Kidney (tissue), 14 donors: ENCODE results near the gene TMEM235. TPM values are rescaled to one million over a fixed set of nuclear protein-coding genes. Genes with fewer than 3 reads are reported as not detected.

ENCODE experiments used
- DNase-seq, 5 donors: peaks; one replicate each; pipeline ENCODE4 v3.0.0-alpha.2; 2013 to 2020
- FAIRE-seq: peaks from 2 replicates; lab custom pipeline; 2012; peaks lifted over from hg19 to GRCh38; lab: Jason Lieb, UNC
- H3K27ac ChIP-seq, 2 donors: one replicate each; pipeline ENCODE4 v1.7.0; 2013; ENCODE audit warnings: low read depth in 2 of 2, low read length in 2 of 2, inconsistent platforms in 1 of 2
- H3K27me3 ChIP-seq: one replicate; pipeline ENCODE4 v1.7.1; 2013; ENCODE audit warnings: low read length, inconsistent platforms; ENCODE audit not compliant: control insufficient read depth, insufficient read depth
- H3K36me3 ChIP-seq, 3 donors: one replicate each; pipeline versions ENCODE4 v1.7.0 to v1.7.1; 2013; ENCODE audit warnings: low read length in 3 of 3, control low read depth in 1 of 3, inconsistent platforms in 1 of 3; ENCODE audit not compliant: insufficient read depth in 3 of 3, control insufficient read depth in 2 of 3
- H3K4me1 ChIP-seq, 3 donors: one replicate each; pipeline versions ENCODE4 v1.7.0 to v1.7.1; 2013; ENCODE audit warnings: low read length in 3 of 3, inconsistent platforms in 1 of 3, low read depth in 1 of 3; ENCODE audit not compliant: control insufficient read depth in 2 of 3, insufficient read depth in 2 of 3
- H3K4me3 ChIP-seq, 3 donors: one replicate each; pipeline versions ENCODE4 v1.7.0 to v1.8.1; 2013; ENCODE audit warnings: low read length in 3 of 3, control low read depth in 1 of 3, inconsistent platforms in 1 of 3
- H3K9ac ChIP-seq, 3 donors: one replicate each; pipeline versions ENCODE4 v1.7.0 to v1.7.1; 2013; ENCODE audit warnings: low read length in 3 of 3, control low read depth in 1 of 3, inconsistent platforms in 1 of 3
- H3K9me3 ChIP-seq, 3 donors: one replicate each; pipeline versions ENCODE4 v1.7.0 to v1.7.1; 2013; ENCODE audit warnings: low read length in 3 of 3, control low read depth in 1 of 3, inconsistent platforms in 1 of 3; ENCODE audit not compliant: control insufficient read depth in 2 of 3, insufficient read depth in 1 of 3
- intact Hi-C: fragments of 100-400 bp; cut with DNase I; formaldehyde crosslinking; loops from one replicate; pipeline ENCODE4 v1.11.1; 2022
- polyA plus RNA-seq: library from polyadenylated mRNA; stranded (reverse); fragments of 350-450 nt; fragmentation: Illumina TruSeq; extraction: RNeasy Lipid Tissue Mini Kit (QIAGEN cat#74804); gene quantifications from one replicate; pipeline ENCODE4 v1.2.3, GENCODE V29; 2014; ENCODE audit warnings: low read depth, low replicate concordance; ENCODE audit not compliant: insufficient read depth
- total RNA-seq: library from RNA; stranded (reverse); fragmentation: NEBNext Ultra II Directional; extraction: Animal tissue kit (Norgen Biotek cat#: 25700); gene quantifications from one replicate; pipeline ENCODE4 v1.2.1, GENCODE V29; 2021
- TF ChIP-seq, protein P1 (sequence below): IDR thresholded peaks from 3 replicates; pipeline ENCODE4 v1.5.1; 2012; ENCODE audit warnings: mild to moderate bottlenecking, moderate library complexity, borderline replicate concordance; ENCODE audit not compliant: insufficient read depth; ENCODE audit errors: extremely low read depth
- donor health status: control.
- donor health status: control.
- donor health status: control.
- donor health status: control.
- donor health status: control.
- donor health status: DM: yes; HTN: yes; CAD: no.
- donor health status: Normal renal cell carcinoma (clear cell type).

TMEM235 gene
- total and polyA plus RNA-seq, 2 donors from 2014 or later: not detected

DNA sequence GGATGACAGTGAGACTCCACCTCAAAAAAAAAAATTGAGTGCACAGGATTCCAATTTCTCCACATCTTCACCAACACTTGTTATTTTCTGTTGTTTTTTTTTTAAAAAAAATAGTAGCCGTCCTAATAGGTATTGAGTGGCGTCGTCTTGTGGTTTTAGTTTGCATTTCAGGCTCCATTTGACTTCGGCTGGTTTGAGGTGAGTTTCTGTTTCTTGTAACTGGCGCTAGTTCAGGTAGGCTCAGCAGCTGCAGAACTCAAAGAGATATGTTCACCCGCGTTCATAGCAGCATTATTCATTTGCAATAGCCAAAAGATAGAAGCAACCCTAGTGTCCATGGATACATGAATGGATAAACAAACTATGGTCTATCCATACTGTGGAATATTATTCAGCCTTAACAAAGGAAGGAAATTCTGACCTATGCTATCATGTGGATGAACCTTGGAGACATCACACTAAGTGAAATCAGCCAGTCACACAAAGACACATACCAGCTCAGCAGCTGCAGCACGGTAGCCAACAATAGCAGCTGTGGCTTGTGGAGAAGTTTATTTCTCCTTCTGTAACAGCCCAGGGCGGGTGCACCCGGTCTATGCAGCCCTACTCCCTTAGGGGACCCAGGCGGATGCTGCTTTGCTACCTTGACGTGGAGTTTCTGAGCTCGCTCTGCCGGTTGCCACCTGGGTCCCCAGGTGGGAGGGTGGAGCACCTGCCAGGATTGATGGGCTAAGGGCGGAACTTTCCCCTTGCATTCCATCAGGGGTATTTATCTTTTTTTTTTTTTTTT is 44.9 kb downstream of the TMEM235 start:
- Histone ChIP-seq H3K4me3 (no peak overlapping the region), H3K27ac (no peak overlapping the region), H3K9me3 (no peaks in the 10 kb centered on the region), H3K9ac (no peak overlapping the region), H3K27me3 (no peaks in the 10 kb centered on the region), H3K4me1 (peaks cover 0 to 4% (median 2%) of the 10 kb centered on the region in 3 donors), H3K36me3 (no peaks in the 10 kb centered on the region)
- TF ChIP-seq, protein P1, sequence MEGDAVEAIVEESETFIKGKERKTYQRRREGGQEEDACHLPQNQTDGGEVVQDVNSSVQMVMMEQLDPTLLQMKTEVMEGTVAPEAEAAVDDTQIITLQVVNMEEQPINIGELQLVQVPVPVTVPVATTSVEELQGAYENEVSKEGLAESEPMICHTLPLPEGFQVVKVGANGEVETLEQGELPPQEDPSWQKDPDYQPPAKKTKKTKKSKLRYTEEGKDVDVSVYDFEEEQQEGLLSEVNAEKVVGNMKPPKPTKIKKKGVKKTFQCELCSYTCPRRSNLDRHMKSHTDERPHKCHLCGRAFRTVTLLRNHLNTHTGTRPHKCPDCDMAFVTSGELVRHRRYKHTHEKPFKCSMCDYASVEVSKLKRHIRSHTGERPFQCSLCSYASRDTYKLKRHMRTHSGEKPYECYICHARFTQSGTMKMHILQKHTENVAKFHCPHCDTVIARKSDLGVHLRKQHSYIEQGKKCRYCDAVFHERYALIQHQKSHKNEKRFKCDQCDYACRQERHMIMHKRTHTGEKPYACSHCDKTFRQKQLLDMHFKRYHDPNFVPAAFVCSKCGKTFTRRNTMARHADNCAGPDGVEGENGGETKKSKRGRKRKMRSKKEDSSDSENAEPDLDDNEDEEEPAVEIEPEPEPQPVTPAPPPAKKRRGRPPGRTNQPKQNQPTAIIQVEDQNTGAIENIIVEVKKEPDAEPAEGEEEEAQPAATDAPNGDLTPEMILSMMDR: no peak
- no peak for FAIRE-seq
- intact Hi-C loops: no loop called here
- no peak for DNase-seq

DNA sequence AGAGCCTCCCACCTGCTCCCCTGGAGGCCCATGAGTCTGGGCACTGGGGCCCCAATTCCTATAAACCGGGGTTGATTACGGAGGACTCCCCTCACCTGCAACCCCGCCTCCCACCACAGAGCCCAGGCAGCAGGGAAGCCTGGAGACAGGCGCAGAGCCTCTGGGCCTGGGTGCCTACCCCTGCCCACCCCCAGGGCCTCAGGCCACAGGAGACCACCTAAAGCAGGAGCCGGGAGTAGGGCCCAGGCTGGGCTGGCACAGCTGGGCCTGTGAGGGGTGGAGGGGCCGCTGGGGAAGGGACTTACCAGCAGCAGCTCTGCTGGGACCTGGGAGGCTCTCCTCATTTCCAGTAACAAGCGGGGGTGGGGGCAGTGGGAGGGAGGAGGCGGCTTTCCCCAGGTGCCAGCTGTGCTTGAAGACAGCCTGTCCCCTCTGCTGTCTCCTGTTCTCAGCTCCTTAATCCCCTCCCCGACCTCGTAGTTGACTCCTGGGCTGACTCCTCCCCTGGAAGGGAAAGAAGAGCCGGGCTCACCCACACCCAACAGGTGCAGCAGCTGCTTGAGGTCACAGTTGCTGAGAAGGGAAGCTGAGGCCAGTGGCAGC is 46.8 kb downstream of the TMEM235 start:
- Histone ChIP-seq H3K4me1 (peaks cover 0 to 4% (median 0%) of the 10 kb centered on the region in 3 donors), H3K27ac (no peak overlapping the region), H3K36me3 (no peaks in the 10 kb centered on the region), H3K9me3 (no peaks in the 10 kb centered on the region), H3K4me3 (no peak overlapping the region), H3K9ac (no peak overlapping the region), H3K27me3 (no peaks in the 10 kb centered on the region)
- FAIRE-seq (no peak), DNase-seq (peak; percentile 77 to 80 (median 78))
- intact Hi-C loops: no loop called here
- TF ChIP-seq, protein P1: no peak

DNA sequence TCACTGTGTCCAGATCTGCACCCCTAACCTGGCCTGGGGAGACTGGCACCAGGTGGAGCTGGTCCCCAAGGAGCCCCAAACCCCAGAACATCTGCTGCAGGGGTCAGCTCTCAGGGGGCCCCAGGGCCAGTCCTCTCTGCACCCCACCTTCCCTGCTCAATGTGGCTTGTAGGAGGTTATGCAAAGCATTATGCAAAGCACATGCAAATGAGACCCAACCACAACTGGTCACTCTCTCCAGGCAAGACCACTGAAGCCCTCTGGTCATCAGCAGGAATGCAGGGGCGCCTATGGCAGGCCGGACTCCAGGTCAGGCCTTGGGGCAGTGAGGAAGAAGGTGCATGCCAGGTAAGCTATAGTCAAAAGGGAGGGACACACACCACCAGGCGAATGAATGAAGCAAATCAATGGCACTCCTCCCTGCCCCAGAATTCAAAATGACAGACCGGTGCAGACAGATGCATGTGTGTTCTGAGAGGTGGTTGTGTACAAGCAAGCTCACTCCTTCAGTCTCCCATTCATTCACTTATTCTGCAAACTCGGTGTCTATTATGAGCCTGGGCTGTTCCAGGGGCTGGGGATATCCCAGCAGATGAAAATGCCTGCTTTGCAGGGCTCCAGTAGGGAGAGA is 48.0 kb downstream of the TMEM235 start:
- H3K4me3 ChIP-seq: no peak overlapping the region
- no peak overlapping the region for H3K27ac ChIP-seq
- FAIRE-seq (no peak), DNase-seq (no peak)
- TF ChIP-seq, protein P1: no peak
- no peaks in the 10 kb centered on the region for H3K36me3 ChIP-seq
- no peaks in the 10 kb centered on the region for H3K27me3 ChIP-seq
- intact Hi-C loops: no loop called here
- peaks cover 0 to 4% (median 0%) of the 10 kb centered on the region in 3 donors for H3K4me1 ChIP-seq
- H3K9ac ChIP-seq: no peak overlapping the region
- no peaks in the 10 kb centered on the region for H3K9me3 ChIP-seq
